GM11168 (cell line): ENCODE data around the gene TMEM170B.

Experiments used
- in situ Hi-C: fragments of 300-500 bp; cut with MboI; formaldehyde crosslinking; loops from one replicate; pipeline ENCODE4 v1.12.0; 2022; ENCODE audit warnings: low sequenced_read_pairs; ENCODE audit not compliant: unreplicated experiment

Gene TMEM170B, protein sequence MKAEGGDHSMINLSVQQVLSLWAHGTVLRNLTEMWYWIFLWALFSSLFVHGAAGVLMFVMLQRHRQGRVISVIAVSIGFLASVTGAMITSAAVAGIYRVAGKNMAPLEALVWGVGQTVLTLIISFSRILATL

DNA sequence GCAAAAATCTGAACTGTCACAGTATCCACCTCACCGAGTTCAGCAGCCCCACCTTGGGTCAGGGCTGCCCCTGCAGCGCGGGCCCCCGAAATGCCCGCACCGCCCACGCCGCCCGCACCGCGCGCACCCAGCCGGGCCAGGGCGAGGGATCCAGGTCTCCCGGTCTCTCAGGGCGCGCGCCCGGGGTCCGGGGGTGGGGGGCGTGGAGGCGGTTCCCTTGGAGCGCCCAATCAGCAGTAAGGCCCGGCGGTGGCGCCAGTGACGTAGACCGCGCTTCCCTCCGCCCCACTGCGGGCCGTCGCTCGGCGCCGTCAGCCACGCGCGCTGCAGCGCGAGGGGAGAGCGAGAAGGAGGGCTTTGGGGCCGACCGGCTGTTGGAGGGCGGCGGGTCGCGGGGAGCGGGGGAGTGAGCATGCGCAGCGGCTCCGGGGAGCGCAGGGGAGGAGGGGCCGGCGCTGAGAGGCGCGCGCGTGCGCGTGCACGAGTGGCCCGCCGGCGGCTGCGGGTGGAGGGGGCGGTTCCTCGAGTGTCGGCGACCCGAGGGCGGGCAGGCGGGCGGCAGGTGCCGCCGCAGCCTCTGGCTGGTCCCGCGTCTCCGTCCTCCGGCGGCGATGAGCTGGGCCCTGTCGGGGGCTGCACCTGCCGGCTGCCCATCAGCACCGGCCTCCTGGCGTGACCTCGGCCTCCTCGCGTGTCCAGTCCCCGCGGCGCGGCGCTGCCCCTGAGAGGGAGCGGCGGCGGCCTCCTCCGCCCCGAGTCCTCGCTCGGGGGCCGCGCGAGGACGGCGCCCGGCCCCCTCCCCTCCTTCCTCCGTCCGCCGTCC, at the start of gene TMEM170B:
Gene TMEM170B, plus strand, starts transcription at position 521 of the 823 bp plus-strand sequence. CDS start 529 bp downstream, outside the sequence.
- in situ Hi-C loops, result no loop called here

DNA sequence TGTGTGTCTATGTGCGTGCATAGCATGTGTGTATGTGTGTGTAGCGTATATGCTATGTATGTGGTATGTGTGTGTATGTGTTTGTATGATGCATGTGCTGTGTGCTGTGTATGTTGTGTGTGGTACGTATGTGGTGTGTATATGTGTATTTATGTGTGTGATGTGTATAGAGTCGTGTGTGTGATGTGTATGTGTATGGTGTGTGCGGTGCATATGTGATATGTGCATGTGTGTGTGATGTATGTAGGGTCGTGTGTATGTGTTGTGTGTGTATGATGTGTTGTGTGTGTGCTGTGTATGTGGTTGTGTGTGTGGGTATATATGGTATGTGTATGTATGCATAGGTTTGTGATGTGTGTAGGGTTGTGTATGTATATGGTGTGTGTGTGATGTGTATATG, 46.6 kb upstream of the TMEM170B start:
- in situ Hi-C loops, result no loop called here

DNA sequence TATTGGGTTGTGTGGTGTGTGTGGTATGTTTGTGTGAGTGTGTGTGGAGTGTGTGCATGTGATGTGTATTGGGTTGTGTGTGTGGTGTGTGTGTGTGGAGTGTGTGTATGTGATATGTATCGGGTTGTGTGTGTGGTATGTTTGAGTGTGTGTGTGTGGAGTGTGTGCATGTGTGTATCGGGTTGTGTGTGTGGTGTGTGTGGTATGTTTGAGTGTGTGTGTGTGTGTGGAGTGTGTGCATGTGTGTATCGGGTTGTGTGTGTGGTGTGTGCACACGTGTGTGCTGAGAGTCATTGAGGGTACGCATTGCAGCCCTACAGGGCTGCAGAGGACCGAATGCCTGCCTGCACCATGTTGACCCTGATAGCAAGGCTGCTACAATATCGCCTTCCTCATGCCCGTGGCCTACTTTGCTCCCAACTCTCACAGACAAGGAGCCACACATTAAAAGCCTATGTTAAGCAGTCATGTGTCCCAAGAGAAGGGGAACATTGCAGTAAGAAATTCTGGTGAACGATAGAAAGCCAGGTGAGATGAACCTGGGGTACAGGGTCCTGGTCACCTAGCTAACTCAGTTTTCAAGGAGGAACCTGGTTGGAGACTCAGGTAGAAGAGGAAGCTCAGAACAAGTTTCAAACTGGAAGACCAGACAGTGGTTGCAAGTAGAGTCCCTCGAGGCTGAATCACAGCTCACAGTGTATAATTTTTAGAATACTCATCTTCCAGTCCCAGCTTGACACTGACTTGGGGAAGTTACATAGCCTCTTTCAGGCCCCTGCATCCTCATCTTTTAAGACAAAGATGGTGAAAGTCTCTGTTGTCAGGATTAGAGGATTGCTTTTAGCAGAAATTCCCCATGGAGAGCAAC, 45.7 kb upstream of the TMEM170B start:
- in situ Hi-C loops, result no loop called here

DNA sequence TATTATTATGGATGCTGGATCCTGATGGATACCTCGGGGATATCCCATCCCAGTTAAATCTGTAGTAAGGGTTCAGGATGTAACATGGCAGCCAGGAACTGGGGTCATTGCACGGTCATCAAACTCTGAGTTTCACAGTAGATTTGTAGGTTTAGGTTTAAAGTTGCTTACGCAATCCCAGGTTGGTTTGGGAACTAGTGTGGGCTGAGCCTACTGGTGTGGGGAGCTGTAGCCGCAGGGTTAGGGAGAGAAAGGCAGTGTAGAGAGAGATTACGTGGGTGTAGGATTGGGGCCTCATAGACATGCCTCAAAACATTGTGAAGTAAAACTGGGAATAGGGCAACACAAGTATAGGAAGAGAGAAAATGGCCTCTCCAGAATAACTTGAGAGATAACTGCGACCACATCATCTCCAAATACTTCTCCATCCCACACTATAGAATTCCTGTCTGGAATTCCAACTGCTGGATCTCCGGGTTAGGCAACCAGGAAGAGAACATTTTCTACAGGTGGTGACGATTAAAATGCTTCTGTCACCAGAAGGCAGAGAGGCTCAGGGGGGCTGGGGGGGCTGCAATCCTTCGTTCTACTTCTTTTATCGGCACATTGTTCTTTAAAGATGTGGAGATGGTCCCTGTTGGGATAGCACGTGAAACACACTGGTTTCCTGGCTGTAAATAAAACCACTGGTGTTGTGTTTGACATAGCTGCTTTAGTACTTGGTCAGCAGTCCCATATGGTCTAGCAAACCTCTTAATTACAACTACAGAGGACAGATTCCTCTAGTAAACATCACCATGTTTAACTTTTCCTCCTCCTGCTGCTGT, 44.9 kb upstream of the TMEM170B start:
- in situ Hi-C loops, result no loop called here

DNA sequence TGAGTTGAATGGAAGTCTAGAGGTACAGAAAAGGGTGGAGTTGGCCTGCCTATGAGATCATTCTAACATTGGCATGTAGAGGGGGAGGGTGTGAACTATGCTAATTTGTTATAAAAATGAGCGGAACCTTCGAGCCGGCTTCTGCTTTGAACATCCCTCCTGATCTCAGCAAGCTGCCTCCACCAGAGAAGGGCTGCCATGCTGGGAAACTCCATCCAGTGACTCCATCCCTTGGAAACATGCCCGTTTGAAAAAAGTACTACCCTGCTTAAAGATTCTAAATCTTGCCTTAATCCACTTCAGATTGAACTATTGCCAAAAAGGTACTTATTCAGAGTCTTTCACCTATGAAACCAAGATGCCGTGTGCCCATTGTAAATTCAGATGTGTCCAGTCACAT, 43.6 kb upstream of the TMEM170B start:
- in situ Hi-C loops, result no loop called here

DNA sequence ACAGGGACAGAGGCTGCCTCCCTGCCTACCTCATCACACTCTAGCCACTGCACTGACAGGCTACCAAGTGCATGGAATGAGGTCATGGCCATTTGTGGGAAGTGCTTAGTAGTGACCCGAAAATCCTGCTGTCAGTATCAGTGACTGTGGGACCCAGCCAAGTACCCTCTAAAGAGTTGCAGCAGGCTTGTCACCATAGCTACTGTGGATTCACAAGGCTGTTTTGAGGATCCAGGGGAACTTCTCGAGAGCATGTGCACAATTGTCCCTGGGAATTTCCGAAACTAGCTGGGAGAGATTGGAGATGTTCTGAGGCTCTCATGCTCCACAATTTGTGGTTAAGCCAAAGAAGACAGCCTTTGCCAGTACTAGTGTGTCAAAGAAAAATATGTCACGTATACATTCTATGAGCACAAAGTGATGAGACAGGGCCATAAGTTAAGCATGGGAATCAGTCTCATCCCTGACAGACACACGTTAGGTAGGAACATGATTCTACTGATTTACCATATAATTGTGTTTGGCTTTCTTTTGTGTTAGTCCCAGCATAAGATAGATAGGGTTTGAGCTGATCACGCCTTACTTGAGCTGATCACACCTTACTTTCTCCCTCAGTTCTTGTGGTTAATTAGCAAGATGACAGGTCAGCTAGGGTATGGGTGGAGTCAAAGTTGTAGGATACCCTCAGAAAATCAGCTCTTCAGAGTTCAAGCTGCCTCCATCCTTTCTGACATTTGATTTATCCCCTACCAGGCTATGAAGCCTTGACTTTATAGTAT, 42.6 kb upstream of the TMEM170B start:
- in situ Hi-C loops, result loop anchor here (5.0 kb wide), 2 partner anchors 77 to 328 kb away; no protein-coding TSS in a partner anchor

DNA sequence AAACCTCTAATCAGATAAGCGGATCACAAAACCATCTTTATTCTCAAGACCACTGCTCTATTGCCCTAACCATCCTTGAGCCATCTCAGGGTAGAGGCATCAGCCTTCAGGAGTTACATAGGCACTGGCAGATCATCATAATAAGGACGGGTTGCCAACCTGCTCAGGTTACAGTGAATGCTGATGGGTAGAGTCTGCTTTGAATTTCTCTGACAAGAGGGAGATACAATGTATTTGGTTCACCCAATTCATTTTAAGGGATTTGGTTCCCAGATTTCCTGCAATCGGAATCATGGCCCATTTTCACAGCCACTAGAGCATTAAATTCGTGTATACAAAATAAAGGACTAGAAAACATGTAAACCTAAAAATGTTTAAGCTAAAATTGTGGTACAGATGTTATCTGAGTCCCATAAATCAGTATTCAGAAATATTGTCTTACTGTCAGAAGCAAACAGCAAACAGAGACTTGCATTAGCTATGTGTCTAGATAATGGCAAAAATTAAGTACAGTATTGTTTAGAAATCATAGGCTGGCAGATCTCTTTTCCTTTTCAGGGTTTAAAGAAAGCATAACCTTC, 41.9 kb upstream of the TMEM170B start:
- in situ Hi-C loops, result loop anchor here (5.0 kb wide), 2 partner anchors 77 to 328 kb away; no protein-coding TSS in a partner anchor

DNA sequence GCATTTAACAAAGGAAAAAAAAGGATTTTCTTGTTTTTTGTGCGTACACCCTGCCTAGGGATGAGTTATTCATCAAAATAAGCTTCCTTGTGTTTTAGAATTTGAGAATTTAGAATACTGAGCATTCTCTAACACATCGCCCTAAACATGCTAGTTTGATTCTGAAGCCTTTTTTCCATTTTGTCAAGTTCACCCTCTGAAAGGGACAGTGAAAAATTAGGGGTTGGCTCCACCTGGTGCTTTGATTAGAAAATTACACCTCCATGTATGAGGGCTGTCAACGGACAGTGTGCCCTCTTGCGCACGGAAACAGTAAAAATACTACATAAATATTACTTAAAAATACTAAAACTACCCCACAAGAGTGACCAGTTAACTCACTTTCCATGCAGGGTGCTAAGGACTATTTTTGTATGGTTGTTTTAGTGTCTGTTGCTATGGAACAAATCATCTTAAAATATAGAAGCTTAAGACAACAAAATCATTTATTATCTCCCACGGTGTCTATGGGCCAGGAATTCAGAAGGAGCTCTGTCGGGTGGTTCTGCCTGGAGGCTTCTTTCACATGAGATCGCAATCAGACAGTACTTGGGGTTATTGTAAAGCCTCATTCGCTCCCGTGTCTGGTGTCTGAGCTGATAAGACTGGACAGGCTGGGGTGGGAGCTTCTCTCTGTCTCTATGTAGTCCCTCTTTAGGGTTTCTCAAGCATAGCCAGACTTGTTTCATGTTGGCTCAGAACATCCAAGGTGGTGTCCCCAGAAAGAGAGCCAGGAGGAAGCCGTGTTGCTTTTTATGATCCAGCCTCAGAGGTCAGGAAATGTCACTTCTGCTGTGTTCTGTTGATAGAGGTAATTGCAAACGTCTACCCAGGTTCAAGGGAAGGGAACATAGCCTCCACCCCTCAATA, 41.1 kb upstream of the TMEM170B start:
- in situ Hi-C loops, result loop anchor here (5.0 kb wide), 2 partner anchors 76 to 329 kb away; no protein-coding TSS in a partner anchor

DNA sequence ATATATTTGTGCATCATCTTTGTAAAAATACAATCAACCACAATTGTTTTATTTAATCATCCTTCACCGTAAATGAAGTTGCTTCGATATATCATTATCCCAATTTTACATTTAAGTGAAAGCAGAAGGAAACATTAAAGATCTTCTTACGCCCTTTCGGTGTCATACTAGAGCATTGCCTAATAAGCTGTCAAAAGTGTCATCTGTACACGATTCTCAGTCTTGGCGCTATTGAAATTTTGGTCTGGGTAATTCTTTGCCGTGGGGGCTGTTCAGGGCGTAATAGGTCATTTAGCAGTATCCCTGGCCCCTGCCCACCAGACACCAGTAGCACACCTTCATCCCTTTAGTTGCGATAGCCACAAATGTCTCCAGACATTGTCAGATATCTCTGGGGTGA, 40.4 kb upstream of the TMEM170B start:
- in situ Hi-C loops, result loop anchor here (5.0 kb wide), 2 partner anchors 75 to 330 kb away; no protein-coding TSS in a partner anchor

DNA sequence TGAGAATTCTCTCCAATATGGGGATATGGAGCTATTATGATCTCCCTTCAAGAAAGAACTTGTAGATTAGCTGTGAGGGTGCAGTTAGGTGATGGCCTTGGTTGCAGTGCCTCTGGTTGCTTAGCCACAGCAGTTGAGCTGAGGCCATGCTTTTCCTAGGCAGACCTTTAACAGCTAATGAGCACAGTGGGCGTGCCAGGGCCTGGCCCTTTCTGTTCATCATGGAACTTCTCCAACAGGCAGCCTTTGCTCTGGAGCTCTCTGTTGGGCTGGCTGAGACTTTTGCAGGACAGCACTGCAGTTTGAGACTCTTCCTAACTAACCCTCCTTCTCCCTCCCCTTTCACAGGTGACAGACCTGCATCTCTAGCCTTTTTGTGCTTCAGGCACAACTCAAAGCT, 39.7 kb upstream of the TMEM170B start:
- in situ Hi-C loops, result loop anchor here (5.0 kb wide), 2 partner anchors 74 to 331 kb away; no protein-coding TSS in a partner anchor

DNA sequence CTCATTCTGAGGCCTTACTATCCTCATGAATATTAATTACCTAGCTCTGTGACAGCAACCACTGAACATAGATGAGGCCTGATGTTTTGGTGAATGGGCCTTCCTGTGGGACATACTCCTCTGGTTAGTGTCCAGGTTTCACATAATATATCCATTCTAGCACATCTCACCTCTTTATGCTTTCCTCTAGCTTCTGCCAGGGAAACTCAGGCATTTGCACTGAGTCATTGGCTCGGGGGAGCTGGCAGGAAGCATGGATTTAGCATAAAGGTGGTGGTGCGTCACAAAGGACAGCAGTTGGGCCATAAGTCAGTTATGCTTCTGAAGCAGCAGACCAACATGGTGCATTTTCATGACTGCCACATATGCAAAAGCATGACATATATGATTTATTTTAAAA, 37.5 kb upstream of the TMEM170B start:
- in situ Hi-C loops, result no loop called here

DNA sequence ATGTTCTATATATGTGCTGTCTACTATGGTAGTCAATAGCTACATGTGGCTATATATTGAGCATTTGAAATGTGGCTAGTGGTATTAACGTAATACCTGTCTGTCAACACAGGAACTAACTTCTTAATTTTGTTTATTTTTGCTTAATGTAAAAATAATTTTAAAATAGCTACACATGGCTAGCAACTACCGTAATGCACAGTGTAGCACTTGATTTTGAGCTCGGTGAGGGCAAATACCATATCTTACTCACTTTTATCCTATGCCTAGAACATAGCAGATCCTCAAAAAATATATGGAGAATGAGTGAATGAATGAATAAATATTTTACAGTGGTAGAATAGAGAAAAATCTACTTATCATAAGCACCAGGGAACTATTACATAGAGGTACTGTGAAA, 28.1 kb upstream of the TMEM170B start:
- in situ Hi-C loops, result no loop called here

DNA sequence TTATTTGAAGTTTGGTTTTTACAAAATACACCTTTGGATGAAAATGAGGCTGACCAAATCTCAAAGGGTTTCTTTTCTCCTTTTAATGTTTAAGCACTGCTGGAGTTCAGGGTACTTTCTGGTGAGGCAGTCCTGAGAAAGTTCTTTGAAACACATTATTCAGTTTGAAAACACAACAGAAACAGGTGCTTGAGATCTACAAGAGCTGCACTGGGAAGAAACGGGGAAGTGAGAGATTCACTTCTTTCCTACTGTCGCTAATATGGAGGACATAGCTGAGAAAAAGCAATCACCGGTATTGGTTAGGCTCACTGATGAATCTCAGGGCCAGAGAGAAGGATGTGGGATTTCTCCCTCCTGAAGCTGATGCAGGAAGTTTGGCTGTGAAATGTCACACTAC, 22.9 kb upstream of the TMEM170B start:
- in situ Hi-C loops, result no loop called here

DNA sequence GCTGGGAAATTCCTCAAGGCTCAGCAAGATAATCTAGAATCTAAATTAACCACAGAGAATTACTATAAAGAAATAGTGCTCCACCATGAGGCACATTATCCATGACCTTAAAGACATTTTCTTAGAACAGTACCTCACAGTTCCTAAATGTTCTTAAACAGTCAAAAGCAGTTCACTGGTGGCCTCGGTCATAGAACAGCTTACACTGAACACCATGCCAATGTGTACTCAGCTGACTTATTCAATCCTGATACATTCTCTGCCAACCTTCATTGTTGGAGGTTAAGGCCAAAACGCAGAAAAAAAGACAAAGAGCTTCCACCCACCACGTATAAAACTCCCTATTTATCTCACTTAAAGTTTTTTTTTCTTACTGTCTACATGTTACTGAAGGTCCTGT, 21.8 kb upstream of the TMEM170B start:
- in situ Hi-C loops, result no loop called here

DNA sequence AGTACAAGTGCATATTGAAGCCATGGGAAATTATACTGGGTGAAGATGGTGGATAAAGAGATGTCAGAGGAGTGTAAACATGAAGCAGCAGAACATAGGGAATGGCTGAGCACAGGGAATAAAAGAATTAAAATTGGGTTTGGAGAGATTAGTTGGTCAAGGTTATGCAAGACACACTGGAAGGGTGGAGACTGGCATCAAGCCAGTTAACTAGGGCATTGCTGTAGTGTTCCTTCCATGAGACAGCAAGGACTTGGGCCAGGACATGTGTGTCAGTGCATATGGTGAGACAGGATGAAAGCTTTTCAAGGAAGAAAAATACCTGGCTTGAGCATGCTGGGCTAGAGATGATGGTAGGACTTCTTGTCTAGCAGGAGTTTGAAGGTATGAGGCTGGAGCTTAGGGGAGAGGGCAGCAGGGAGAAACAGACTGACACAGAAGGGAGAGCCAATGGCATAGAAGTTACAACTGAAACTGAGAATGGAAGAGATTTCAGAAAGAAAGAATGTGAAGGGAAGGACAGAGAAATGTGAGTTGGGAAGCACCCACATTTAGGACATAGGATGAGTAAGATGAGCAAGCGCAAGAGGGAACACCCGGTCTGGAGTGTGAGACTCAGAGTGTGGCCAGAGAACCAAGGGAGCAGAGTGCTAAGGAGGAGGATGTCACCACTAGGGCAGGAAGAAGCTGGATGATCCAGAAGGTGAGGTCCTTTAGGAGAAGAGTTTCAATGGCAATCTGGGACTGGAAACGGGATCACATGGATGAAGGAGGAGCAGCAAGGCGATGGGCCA, 14.5 kb upstream of the TMEM170B start:
- in situ Hi-C loops, result no loop called here

DNA sequence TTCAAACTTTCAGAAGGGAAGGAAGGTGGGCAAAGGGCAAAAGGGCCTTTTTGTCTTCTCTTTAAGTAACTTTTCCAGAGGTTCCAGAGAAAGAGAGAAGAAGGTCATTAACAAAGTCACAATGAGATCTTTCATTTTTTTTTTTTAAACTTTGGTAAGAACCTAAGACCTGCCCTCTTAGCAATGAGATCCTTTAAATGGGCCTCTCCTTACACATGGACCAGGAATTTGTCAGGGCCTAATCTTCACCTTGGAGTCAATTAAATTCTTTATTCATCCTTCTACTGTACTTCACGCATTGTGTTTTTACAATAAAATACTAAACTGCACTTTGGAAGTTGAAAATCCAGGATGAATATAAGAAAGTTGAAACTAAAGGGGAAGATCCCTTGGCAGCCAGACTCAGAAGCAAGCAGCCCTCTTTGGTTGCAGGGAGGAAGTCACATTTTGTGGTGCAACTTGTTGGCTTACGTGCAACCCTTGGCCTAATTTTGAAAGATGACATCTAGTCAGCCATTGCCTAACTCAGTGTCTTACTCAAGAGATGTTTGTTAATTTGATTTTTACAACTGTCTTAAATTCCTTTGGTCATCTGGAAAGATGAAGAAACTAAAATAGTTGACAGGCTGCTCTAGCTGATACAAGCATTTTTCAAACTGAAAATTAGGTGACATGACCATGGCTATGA, 11.9 kb upstream of the TMEM170B start:
- in situ Hi-C loops, result no loop called here
